Pancreas (tissue), 10 donors: ENCODE measurements around the gene ARHGAP28. TPM values are rescaled to one million over a fixed set of nuclear protein-coding genes. Genes with fewer than 3 reads are reported as not detected.

ENCODE experiments used
- ATAC-seq, 4 donors: fragments of 200-7000 bp; cut with Tn5 transposase; one replicate each; pipeline versions ENCODE4 v1.8.0 to v1.9.1; 2020; ENCODE audit warnings: mild to moderate bottlenecking in 4 of 4, moderate library complexity in 4 of 4
- DNase-seq, 6 donors: peaks; one replicate each; pipeline ENCODE4 v3.0.0-alpha.2; 2020
- FAIRE-seq: peaks from 2 replicates; lab custom pipeline; 2012; peaks lifted over from hg19 to GRCh38; lab: Jason Lieb, UNC
- H3K27ac ChIP-seq, 4 donors: fragments of 200-600 bp; sonication (generic); 1 replicate in 3 of 4; 2 replicates in 1 of 4; pipeline versions ENCODE4 v1.5.0 to v1.8.0; 2020
- H3K27me3 ChIP-seq, 4 donors: fragments of 200-600 bp; one replicate each; pipeline ENCODE4 v1.8.0; 2021
- H3K36me3 ChIP-seq, 3 donors: fragments of 200-600 bp; sonication (generic) in 1 of 3; one replicate each; pipeline versions ENCODE4 v1.5.0 to v1.8.0; 2020 to 2021
- H3K4me1 ChIP-seq, 3 donors: fragments of 200-600 bp; one replicate each; pipeline ENCODE4 v1.8.0; 2021
- H3K4me3 ChIP-seq, 4 donors: fragments of 200-600 bp; sonication (generic) in 2 of 4; one replicate each; pipeline versions ENCODE4 v1.5.0 to v1.8.0; 2020 to 2021
- H3K9me3 ChIP-seq, 4 donors: fragments of 200-600 bp; one replicate each; pipeline ENCODE4 v1.8.0; 2021
- WGBS, 2 donors: extraction: QIAGEN DNeasy Blood & Tissue Kit; methylation state at CpG; one replicate each; pipeline ENCODE4 v1.1.7; 2013; 5-methylcytosine and 5-hydroxymethylcytosine counted together
- intact Hi-C, 3 donors: fragments of 100-400 bp; cut with DNase I; formaldehyde crosslinking; loops; one replicate each; pipeline versions ENCODE4 v1.11.1 to v1.14.2; 2022
- polyA plus RNA-seq, 2 donors: library from polyadenylated mRNA; stranded (reverse); fragments of 200-250 nt; gene quantifications; one replicate each; pipeline ENCODE4 v1.2.3, GENCODE V29; 2013
- total RNA-seq, 6 donors: library from RNA; stranded (reverse); fragmentation: NEBNext Ultra II Directional in 4 of 6; extraction: Animal tissue kit (Norgen Biotek cat#: 25700) in 4 of 6; gene quantifications; one replicate each; pipeline versions ENCODE4 v1.2.1 to v1.2.4, GENCODE V29; 2021 to 2023
- TF ChIP-seq, protein P1 (sequence below), 4 donors: fragments of 200-600 bp; sonication (generic) in 3 of 4; IDR thresholded peaks; one replicate each; pipeline versions ENCODE4 v1.5.0 to v1.8.0; 2021; ENCODE audit warnings: antibody characterized with exemption in 4 of 4
- donor health status: healthy with polysubstance abuse.
- donor health status: DM: no; HTN: no; CAD: no; lungs with moderate emphysema.
- donor health status: DM: no; HTN: no; CAD: no.
- donor health status: control.
- donor health status: control.
- donor health status: Bipolar disorder and iron deficiency.
- donor health status: DM: yes; HTN: yes; CAD: no.
- donor health status: DM: no; HTN: no; CAD: no.
- donor health status: DM: no; HTN: no; CAD: no.
- donor health status: DM: yes; HTN: yes; CAD: no.

Gene ARHGAP28
- total and polyA plus RNA-seq, 8 donors: 0.91 to 9.9 (median 6.9) TPM

DNA sequence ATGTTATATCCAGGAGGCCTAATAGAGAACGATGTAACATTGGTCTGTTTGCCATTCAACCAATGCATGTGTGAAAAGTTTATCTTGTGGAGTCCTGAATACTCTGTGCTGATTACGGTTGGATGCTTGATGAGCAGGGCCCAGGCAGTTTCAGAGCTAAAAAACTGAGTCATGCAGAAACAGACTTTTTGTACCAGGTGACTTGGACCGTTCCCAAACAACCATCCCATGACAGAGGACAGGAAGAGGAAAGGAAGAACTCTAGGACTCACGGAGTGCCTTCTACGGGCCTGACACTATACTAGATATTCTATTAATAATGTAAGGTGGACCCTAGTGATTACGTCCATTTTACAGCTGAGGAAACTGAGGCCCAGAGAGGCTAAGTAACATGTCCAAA is 142.1 kb downstream of the ARHGAP28 start:
- 89 to 94% methylated on average over 6 of the region's 6 CpGs for WGBS, 2 donors
- no peak overlapping the region for H3K4me3 ChIP-seq
- FAIRE-seq: no peak

DNA sequence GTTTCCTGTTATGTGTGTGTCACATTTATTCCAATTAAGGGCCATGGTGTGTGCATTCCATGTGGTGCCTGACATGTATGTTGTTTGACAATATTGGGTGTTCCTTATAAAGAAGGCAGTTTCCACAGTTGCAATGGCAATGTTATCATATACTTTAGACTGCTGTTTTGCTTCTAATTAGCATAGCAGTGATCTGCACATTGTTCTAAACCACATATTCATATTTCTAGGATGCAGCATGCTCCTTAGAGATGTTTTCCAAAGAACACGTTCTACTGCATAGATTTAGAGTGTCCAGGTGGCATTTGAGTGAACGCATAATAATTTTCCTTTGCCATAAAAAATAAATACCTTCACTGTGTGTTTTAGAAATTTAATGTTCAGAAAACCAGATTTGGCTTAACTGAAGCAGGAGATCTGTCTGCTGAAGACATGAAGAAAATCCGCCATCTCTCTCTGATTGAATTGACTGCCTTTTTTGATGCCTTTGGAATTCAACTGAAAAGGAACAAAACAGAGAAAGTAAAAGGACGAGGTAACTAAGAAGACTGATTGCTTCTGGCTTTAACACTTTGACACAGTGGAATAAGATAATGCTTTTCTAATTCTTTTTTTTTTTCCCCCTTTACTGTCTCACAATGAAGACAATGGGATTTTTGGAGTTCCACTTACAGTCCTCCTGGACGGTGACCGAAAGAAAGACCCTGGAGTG is 143.7 kb downstream of the ARHGAP28 start:
- FAIRE-seq: no peak
- WGBS, 2 donors: 76 to 83% methylated on average over 6 of the region's 6 CpGs
- no peak overlapping the region for H3K27ac ChIP-seq
- intact Hi-C loops: loop anchor here in 1 of 3 donors (5.0 kb wide), 1 partner anchor 331 kb away; no protein-coding TSS in a partner anchor
- DNase-seq: no peak
- H3K36me3 ChIP-seq: no peaks in the 10 kb centered on the region
- ATAC-seq: no peak
- H3K4me1 ChIP-seq: no peaks in the 10 kb centered on the region
- TF ChIP-seq, protein P1, sequence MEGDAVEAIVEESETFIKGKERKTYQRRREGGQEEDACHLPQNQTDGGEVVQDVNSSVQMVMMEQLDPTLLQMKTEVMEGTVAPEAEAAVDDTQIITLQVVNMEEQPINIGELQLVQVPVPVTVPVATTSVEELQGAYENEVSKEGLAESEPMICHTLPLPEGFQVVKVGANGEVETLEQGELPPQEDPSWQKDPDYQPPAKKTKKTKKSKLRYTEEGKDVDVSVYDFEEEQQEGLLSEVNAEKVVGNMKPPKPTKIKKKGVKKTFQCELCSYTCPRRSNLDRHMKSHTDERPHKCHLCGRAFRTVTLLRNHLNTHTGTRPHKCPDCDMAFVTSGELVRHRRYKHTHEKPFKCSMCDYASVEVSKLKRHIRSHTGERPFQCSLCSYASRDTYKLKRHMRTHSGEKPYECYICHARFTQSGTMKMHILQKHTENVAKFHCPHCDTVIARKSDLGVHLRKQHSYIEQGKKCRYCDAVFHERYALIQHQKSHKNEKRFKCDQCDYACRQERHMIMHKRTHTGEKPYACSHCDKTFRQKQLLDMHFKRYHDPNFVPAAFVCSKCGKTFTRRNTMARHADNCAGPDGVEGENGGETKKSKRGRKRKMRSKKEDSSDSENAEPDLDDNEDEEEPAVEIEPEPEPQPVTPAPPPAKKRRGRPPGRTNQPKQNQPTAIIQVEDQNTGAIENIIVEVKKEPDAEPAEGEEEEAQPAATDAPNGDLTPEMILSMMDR (IDR thresholded peaks at IDR 0.05): no peak
- no peaks in the 10 kb centered on the region for H3K9me3 ChIP-seq
- H3K4me3 ChIP-seq: no peak overlapping the region
- no peaks in the 10 kb centered on the region for H3K27me3 ChIP-seq

More for the DNA sequence above, 142.1 kb downstream of the ARHGAP28 start:
- no peak for DNase-seq
- Histone ChIP-seq H3K27ac (no peak overlapping the region), H3K9me3 (no peaks in the 10 kb centered on the region), H3K4me1 (no peaks in the 10 kb centered on the region), H3K36me3 (no peaks in the 10 kb centered on the region), H3K27me3 (no peaks in the 10 kb centered on the region)
- intact Hi-C loops: loop anchor here in 1 of 3 donors (5.0 kb wide), 1 partner anchor 329 kb away; no protein-coding TSS in a partner anchor
- TF ChIP-seq, protein P1 (IDR thresholded peaks at IDR 0.05): no peak
- no peak for ATAC-seq

DNA sequence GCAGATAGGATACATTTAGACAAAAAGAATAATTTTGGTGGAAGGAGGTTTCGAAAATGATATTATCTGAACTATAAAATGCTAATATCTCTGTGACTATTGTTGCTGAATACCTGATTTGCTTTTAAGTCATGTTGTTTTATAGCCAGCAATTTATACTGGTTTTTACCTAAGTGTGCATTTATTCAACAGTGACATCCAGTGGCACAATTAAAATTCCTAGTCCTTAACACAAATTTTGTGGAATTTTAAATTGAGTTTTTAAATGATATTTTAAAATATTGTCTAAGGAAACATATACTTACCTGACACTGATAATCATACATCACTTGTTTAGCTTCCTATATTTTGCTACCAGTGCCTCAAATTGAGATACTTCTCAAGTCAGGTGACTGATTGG is 144.8 kb downstream of the ARHGAP28 start:
- Histone ChIP-seq H3K36me3 (no peaks in the 10 kb centered on the region), H3K27ac (no peak overlapping the region), H3K9me3 (no peaks in the 10 kb centered on the region), H3K4me3 (no peak overlapping the region), H3K27me3 (no peaks in the 10 kb centered on the region), H3K4me1 (no peaks in the 10 kb centered on the region)
- TF ChIP-seq, protein P1 (IDR thresholded peaks at IDR 0.05): no peak
- no peak for FAIRE-seq
- no peak for ATAC-seq
- 58 to 92% methylated on average over 1 of the region's 1 CpG for WGBS, 2 donors
- intact Hi-C loops: loop anchor here in 1 of 3 donors (5.0 kb wide), 1 partner anchor 332 kb away; no protein-coding TSS in a partner anchor
- DNase-seq: no peak

GRCh38 chr18:6875749-6876148 is 146.2 kb downstream of the ARHGAP28 start:
- Histone ChIP-seq H3K27ac (no peak overlapping the region), H3K9me3 (no peaks in the 10 kb centered on the region), H3K4me3 (no peak overlapping the region), H3K27me3 (no peaks in the 10 kb centered on the region), H3K4me1 (no peaks in the 10 kb centered on the region), H3K36me3 (no peaks in the 10 kb centered on the region)
- intact Hi-C loops: no loop called here
- ATAC-seq (no peak), DNase-seq (no peak), FAIRE-seq (no peak)
- TF ChIP-seq, protein P1 (IDR thresholded peaks at IDR 0.05): no peak
- 83 to 92% methylated on average over 6 of the region's 6 CpGs for WGBS, 2 donors

DNA sequence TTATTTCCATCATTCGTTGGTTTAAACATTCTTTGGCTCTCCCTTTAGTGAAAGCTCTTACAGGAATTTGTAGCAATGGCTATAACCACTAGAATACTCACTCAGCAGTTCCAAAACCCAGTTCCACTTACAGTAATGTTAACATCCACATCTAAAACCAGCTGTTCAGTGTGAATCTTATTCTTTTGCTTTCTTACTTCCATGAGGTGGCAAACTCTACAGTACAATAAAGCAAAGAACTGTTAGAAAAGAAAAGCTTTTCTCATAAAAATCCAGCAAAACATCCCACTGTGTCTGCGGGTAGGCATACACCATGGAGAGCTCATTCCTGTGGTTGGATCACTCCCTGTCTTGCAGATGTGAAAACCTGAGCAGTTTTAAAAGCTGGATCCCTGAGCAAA is 147.1 kb downstream of the ARHGAP28 start:
- Histone ChIP-seq H3K4me1 (no peaks in the 10 kb centered on the region), H3K36me3 (no peaks in the 10 kb centered on the region), H3K27ac (no peak overlapping the region), H3K4me3 (no peak overlapping the region), H3K9me3 (no peaks in the 10 kb centered on the region), H3K27me3 (no peaks in the 10 kb centered on the region)
- intact Hi-C loops: no loop called here
- ATAC-seq (no peak), DNase-seq (no peak), FAIRE-seq (no peak)
- TF ChIP-seq, protein P1 (IDR thresholded peaks at IDR 0.05): no peak
- WGBS, 2 donors: 52 to 69% methylated on average over 2 of the region's 2 CpGs
